Breast epithelium (tissue), 3 donors: Measurements from ENCODE around the gene RNF6.

Experiments used
- POLR2A ChIP-seq: fragments of 450-650 bp; IDR thresholded peaks from one replicate; pipeline ENCODE4 v1.6.1; 2016; ENCODE audit warnings: antibody characterized with exemption, mild to moderate bottlenecking, moderate library complexity
- POLR2AphosphoS5 ChIP-seq, 3 donors: sonication (generic); formaldehyde crosslinking; IDR thresholded peaks; one replicate each; pipeline ENCODE4 v1.6.1; 2017; ENCODE audit warnings: antibody characterized with exemption in 3 of 3
- TF ChIP-seq, protein P1 (sequence below), 3 donors: fragments of 450-650 bp; IDR thresholded peaks; one replicate each; pipeline ENCODE4 v1.5.1; 2016 to 2017; ENCODE audit warnings: antibody characterized with exemption in 3 of 3, mild to moderate bottlenecking in 3 of 3, moderate library complexity in 3 of 3

DNA sequence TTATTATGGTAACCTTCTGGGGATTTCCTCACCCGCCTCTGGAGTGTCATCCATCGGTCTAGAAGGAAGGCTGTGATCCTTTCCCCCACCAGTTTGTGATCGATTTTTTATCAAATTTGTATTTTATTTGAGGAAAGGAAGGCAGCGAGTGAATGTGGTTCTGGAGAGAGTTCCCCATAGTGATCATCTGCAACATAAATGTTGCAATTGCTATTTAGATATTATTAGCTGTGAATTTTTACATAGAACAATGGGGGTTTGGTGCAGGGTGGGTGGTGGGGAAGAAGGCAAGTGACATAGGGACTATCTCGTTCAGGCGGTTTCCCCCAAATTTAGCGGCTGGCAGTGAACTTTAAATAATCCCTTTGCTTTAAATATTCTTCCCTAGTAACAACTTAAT, 33.0 kb upstream of the RNF6 start:
- TF ChIP-seq POLR2AphosphoS5 (IDR thresholded peaks at IDR 0.05), result no peak
- TF ChIP-seq, protein P1, sequence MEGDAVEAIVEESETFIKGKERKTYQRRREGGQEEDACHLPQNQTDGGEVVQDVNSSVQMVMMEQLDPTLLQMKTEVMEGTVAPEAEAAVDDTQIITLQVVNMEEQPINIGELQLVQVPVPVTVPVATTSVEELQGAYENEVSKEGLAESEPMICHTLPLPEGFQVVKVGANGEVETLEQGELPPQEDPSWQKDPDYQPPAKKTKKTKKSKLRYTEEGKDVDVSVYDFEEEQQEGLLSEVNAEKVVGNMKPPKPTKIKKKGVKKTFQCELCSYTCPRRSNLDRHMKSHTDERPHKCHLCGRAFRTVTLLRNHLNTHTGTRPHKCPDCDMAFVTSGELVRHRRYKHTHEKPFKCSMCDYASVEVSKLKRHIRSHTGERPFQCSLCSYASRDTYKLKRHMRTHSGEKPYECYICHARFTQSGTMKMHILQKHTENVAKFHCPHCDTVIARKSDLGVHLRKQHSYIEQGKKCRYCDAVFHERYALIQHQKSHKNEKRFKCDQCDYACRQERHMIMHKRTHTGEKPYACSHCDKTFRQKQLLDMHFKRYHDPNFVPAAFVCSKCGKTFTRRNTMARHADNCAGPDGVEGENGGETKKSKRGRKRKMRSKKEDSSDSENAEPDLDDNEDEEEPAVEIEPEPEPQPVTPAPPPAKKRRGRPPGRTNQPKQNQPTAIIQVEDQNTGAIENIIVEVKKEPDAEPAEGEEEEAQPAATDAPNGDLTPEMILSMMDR (IDR thresholded peaks at IDR 0.05), result no peak
- TF ChIP-seq POLR2A, result no peak
